Spleen (tissue), 11 donors: ENCODE results near the gene AKAP13. TPM values are rescaled to one million over a fixed set of nuclear protein-coding genes. Genes with fewer than 3 reads are reported as not detected.

Experiments used
- DNase-seq: peaks from one replicate; pipeline ENCODE4 v3.0.0-alpha.2; 2020
- H3K27ac ChIP-seq, 8 donors: fragments of 200-600 bp; sonication (generic) in 7 of 8; 1 replicate in 4 of 8; 2 replicates in 4 of 8; pipeline versions ENCODE4 v1.5.0 to v1.8.0; 2016 to 2021; ENCODE audit warnings: inconsistent platforms in 4 of 8, mild to moderate bottlenecking in 4 of 8, moderate library complexity in 1 of 8
- H3K27me3 ChIP-seq, 7 donors: fragments of 200-600 bp; sonication (generic) in 6 of 7; replicated peaks in 1 of 7; 1 replicate in 4 of 7; 2 replicates in 3 of 7; pipeline versions ENCODE4 v1.5.0 to v1.8.0; 2016 to 2021; ENCODE audit warnings: inconsistent platforms in 3 of 7, mild to moderate bottlenecking in 1 of 7
- H3K36me3 ChIP-seq, 6 donors: fragments of 200-600 bp; sonication (generic) in 5 of 6; 1 replicate in 4 of 6; 2 replicates in 2 of 6; pipeline versions ENCODE4 v1.5.0 to v1.8.0; 2016 to 2021; ENCODE audit warnings: inconsistent platforms in 2 of 6
- H3K4me1 ChIP-seq, 6 donors: fragments of 200-600 bp; sonication (generic) in 5 of 6; 1 replicate in 3 of 6; 2 replicates in 3 of 6; pipeline versions ENCODE4 v1.5.0 to v1.8.0; 2016 to 2021; ENCODE audit warnings: inconsistent platforms in 3 of 6
- H3K4me3 ChIP-seq, 8 donors: fragments of 200-600 bp; sonication (generic) in 7 of 8; 1 replicate in 4 of 8; 2 replicates in 4 of 8; pipeline versions ENCODE4 v1.5.0 to v1.8.0; 2016 to 2021; ENCODE audit warnings: inconsistent platforms in 4 of 8, mild to moderate bottlenecking in 4 of 8, moderate library complexity in 2 of 8
- H3K9me3 ChIP-seq, 8 donors: fragments of 200-600 bp; sonication (generic) in 7 of 8; 1 replicate in 4 of 8; 2 replicates in 4 of 8; pipeline versions ENCODE4 v1.5.0 to v1.8.0; 2016 to 2021; ENCODE audit warnings: inconsistent platforms in 4 of 8
- POLR2A ChIP-seq, 3 donors: fragments of 450-650 bp; IDR thresholded peaks; one replicate each; pipeline ENCODE4 v1.5.1; 2017; ENCODE audit warnings: antibody characterized with exemption in 3 of 3, mild to moderate bottlenecking in 1 of 3
- POLR2AphosphoS5 ChIP-seq, 3 donors: sonication (generic); formaldehyde crosslinking; IDR thresholded peaks; one replicate each; pipeline ENCODE4 v1.5.1; 2017; ENCODE audit warnings: antibody characterized with exemption in 3 of 3
- WGBS, 5 donors: extraction: QIAGEN DNeasy Blood & Tissue Kit in 3 of 5; methylation state at CpG; one replicate each; pipeline versions ENCODE4 v1.1.5 to v1.1.7; 2013 to 2018; 5-methylcytosine and 5-hydroxymethylcytosine counted together
- intact Hi-C: fragments of 100-400 bp; cut with DNase I; formaldehyde crosslinking; loops from one replicate; pipeline ENCODE4 v1.15.0; 2023; ENCODE audit warnings: low total_unique reads
- polyA plus RNA-seq, 3 donors: library from polyadenylated mRNA; stranded (reverse); fragments of 200-250 nt; gene quantifications; one replicate each; pipeline ENCODE4 v1.2.1, GENCODE V29; 2013
- total RNA-seq, 7 donors: library from RNA; depleted of rRNA in 3 of 7; stranded (reverse); fragments of >200 nt in 3 of 7; fragmentation: NEBNext Ultra II Directional in 4 of 7; extraction: Animal tissue kit (Norgen Biotek cat#: 25700) in 4 of 7; gene quantifications; one replicate each; pipeline versions ENCODE4 v1.1.0 to v1.2.1, GENCODE V29; 2016 to 2021
- TF ChIP-seq, protein P1 (sequence below), 11 experiments: fragments of 200-600 bp in 7 of 11; fragments of 450-650 bp in 4 of 11; sonication (generic) in 4 of 11; IDR thresholded peaks in 8 of 11; conservative IDR thresholded peaks in 3 of 11; 1 replicate in 7 of 11; 2 replicates in 4 of 11; pipeline versions ENCODE4 v1.4.0 to v1.8.0; 2016 to 2021; ENCODE audit warnings: antibody characterized with exemption in 11 of 11, inconsistent platforms in 4 of 11, mild to moderate bottlenecking in 1 of 11
- donor health status: healthy with polysubstance abuse.
- donor health status: DM: no; HTN: no; CAD: no; lungs with moderate emphysema.
- donor health status: DM: no; HTN: no; CAD: no.
- donor health status: Bipolar disorder and iron deficiency.
- donor health status: healthy.
- donor health status: DM: no; HTN: no; CAD: no.
- donor health status: DM: yes; HTN: yes; CAD: no.

Gene AKAP13
- total and polyA plus RNA-seq, 10 donors = 35.4 to 413 (median 260) TPM

DNA sequence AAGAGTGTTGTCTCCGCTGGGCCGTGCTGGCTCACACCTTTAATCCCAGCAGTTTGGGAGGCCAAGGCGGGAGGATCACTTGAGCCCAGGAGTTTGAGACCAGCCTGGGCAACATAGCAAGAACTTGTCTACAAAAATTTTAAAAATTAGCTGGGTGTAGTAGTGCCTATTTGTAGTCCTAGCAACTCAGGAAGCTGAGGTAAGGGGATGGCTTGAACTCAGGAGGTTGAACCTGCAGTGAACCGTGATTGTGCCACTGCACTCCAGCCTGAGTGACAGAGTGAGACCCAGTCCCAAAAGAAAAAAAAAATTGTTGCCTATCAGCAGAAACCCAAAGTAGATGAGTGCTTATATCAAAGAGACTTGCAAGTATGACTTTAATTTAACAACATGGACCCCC lies 12.7 kb upstream of the AKAP13 start:
- intact Hi-C loops = no loop called here
- Histone ChIP-seq H3K4me1 (peaks cover 0 to 4% (median 0%) of the 10 kb centered on the region in 6 donors), H3K36me3 (no peaks in the 10 kb centered on the region), H3K9me3 (no peaks in the 10 kb centered on the region), H3K27me3 (no peaks in the 10 kb centered on the region), H3K27ac (no peak overlapping the region), H3K4me3 (no peak overlapping the region)
- WGBS, 5 donors = 70 to 89% (median 87%) methylated on average over 4 of the region's 4 CpGs
- no peak for DNase-seq
- TF ChIP-seq, protein P1, sequence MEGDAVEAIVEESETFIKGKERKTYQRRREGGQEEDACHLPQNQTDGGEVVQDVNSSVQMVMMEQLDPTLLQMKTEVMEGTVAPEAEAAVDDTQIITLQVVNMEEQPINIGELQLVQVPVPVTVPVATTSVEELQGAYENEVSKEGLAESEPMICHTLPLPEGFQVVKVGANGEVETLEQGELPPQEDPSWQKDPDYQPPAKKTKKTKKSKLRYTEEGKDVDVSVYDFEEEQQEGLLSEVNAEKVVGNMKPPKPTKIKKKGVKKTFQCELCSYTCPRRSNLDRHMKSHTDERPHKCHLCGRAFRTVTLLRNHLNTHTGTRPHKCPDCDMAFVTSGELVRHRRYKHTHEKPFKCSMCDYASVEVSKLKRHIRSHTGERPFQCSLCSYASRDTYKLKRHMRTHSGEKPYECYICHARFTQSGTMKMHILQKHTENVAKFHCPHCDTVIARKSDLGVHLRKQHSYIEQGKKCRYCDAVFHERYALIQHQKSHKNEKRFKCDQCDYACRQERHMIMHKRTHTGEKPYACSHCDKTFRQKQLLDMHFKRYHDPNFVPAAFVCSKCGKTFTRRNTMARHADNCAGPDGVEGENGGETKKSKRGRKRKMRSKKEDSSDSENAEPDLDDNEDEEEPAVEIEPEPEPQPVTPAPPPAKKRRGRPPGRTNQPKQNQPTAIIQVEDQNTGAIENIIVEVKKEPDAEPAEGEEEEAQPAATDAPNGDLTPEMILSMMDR (IDR thresholded peaks at IDR 0.05 in 8 of 11, conservative IDR thresholded peaks at IDR 0.05 in 3 of 11) = no peak
- TF ChIP-seq POLR2A (IDR thresholded peaks at IDR 0.05) (no peak), POLR2AphosphoS5 (IDR thresholded peaks at IDR 0.05) (no peak)

DNA sequence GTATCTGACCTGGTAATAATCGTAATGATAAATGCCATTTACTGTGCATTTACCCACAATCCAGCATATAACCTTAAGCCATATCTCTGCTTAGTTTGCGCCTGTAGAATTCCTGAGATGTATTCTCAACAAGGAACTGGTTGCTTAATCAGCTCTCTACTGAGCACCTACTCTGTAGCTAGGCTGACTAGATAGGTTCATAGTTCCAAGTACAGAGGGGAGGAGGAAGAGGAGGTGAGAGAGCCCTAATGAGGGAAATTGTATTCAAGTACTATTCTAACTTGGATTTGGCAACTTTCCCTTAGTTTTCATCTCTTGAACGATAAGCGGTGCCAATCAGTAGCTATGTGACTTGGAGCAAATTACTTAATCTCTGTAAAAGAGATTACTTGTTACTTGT lies 5.6 kb upstream of the AKAP13 start:
- H3K27ac ChIP-seq = no peak overlapping the region
- TF ChIP-seq, protein P1 (IDR thresholded peaks at IDR 0.05 in 8 of 11, conservative IDR thresholded peaks at IDR 0.05 in 3 of 11) = no peak
- no peak for TF ChIP-seq POLR2AphosphoS5 (IDR thresholded peaks at IDR 0.05)
- TF ChIP-seq POLR2A (IDR thresholded peaks at IDR 0.05) = no peak
- WGBS, 5 donors = 89 to 94% (median 92%) methylated on average over 4 of the region's 4 CpGs
- peaks cover 0 to 12% (median 6%) of the 10 kb centered on the region in 6 donors for H3K4me1 ChIP-seq
- intact Hi-C loops = no loop called here
- no peaks in the 10 kb centered on the region for H3K9me3 ChIP-seq
- no peaks in the 10 kb centered on the region for H3K27me3 ChIP-seq
- no peak for DNase-seq
- no peaks in the 10 kb centered on the region for H3K36me3 ChIP-seq
- no peak overlapping the region for H3K4me3 ChIP-seq

GRCh38 chr15:85377269-85377668 lies 3.1 kb upstream of the AKAP13 start:
- H3K9me3 ChIP-seq = no peaks in the 10 kb centered on the region
- no peak overlapping the region for H3K27ac ChIP-seq
- peaks cover 0 to 6% (median 0%) of the 10 kb centered on the region in 7 donors for H3K27me3 ChIP-seq
- H3K4me1 ChIP-seq = peaks cover 6 to 25% (median 17%) of the 10 kb centered on the region in 6 donors
- DNase-seq = no peak
- TF ChIP-seq, protein P1 (IDR thresholded peaks at IDR 0.05 in 8 of 11, conservative IDR thresholded peaks at IDR 0.05 in 3 of 11) = no peak
- TF ChIP-seq POLR2A (IDR thresholded peaks at IDR 0.05) (no peak), POLR2AphosphoS5 (IDR thresholded peaks at IDR 0.05) (no peak)
- H3K4me3 ChIP-seq = no peak overlapping the region
- no peaks in the 10 kb centered on the region for H3K36me3 ChIP-seq
- intact Hi-C loops = no loop called here
- WGBS, 5 donors = 91 to 95% (median 93%) methylated on average over 2 of the region's 2 CpGs

- no peak for DNase-seq
- Histone ChIP-seq H3K27me3 (peaks cover 0 to 6% (median 0%) of the 10 kb centered on the region in 7 donors), H3K9me3 (no peaks in the 10 kb centered on the region), H3K27ac (no peak overlapping the region), H3K4me1 (peaks cover 6 to 32% (median 24%) of the 10 kb centered on the region in 6 donors), H3K4me3 (no peak overlapping the region), H3K36me3 (no peaks in the 10 kb centered on the region)
- no peak for TF ChIP-seq POLR2A (IDR thresholded peaks at IDR 0.05)
- no peak for TF ChIP-seq POLR2AphosphoS5 (IDR thresholded peaks at IDR 0.05)
- TF ChIP-seq, protein P1 (IDR thresholded peaks at IDR 0.05 in 8 of 11, conservative IDR thresholded peaks at IDR 0.05 in 3 of 11) = no peak
- intact Hi-C loops = no loop called here
- 92 to 98% (median 94%) methylated on average over 6 of the region's 6 CpGs for WGBS, 5 donors
These were observed 2.4 kb upstream of the AKAP13 start for GRCh38 chr15:85377986-85378385.
